ENCODE data around the gene NTM.

NTM gene

DNA sequence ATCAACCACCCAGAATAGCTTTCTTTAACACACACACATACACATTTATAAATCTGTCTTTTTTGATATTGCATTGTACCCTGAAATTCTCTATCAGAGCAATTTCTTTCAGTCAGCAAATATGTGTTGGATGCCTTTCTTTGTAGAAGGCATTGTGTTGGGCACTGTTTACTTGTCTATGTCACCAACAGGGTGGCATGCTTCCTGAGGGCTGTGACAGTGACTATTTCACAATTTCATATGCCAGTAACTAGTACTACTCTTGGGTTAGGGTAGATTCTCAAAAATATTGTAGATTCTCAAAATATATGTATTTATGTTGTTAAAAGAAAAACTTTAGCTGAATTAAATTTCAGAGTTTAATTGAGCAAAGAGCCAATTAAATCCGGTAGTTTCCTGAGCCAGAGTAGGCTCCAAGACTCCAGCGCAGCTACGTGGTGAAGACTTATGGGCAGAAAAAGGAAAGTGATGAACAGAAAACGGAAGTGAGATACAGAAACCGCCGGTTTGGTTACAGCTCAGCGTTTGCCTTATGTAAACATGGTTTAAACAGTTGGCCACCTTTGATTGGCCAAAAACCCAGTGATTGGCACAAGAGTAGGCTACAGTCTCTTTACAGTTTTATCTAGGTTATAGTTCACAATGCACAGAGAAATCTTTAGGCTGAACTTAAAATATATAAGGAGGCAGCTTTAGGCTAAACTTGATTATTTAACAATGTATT, 723.3 kb downstream of the NTM start:
- H3K4me3 ChIP-seq (ENCODE audit: low read depth, low read length): no peak overlapping the region
- TF ChIP-seq, protein P1, sequence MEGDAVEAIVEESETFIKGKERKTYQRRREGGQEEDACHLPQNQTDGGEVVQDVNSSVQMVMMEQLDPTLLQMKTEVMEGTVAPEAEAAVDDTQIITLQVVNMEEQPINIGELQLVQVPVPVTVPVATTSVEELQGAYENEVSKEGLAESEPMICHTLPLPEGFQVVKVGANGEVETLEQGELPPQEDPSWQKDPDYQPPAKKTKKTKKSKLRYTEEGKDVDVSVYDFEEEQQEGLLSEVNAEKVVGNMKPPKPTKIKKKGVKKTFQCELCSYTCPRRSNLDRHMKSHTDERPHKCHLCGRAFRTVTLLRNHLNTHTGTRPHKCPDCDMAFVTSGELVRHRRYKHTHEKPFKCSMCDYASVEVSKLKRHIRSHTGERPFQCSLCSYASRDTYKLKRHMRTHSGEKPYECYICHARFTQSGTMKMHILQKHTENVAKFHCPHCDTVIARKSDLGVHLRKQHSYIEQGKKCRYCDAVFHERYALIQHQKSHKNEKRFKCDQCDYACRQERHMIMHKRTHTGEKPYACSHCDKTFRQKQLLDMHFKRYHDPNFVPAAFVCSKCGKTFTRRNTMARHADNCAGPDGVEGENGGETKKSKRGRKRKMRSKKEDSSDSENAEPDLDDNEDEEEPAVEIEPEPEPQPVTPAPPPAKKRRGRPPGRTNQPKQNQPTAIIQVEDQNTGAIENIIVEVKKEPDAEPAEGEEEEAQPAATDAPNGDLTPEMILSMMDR (IDR thresholded peaks at IDR 0.05; ENCODE audit: borderline replicate concordance, insufficient read depth, low read depth, low read length): no peak

GRCh38 chr11:132094598-132094997, 724.2 kb downstream of the NTM start:
- TF ChIP-seq, protein P1 (IDR thresholded peaks at IDR 0.05; ENCODE audit: borderline replicate concordance, insufficient read depth, low read depth, low read length): no peak
- H3K4me3 ChIP-seq (ENCODE audit: low read depth, low read length): no peak overlapping the region

DNA sequence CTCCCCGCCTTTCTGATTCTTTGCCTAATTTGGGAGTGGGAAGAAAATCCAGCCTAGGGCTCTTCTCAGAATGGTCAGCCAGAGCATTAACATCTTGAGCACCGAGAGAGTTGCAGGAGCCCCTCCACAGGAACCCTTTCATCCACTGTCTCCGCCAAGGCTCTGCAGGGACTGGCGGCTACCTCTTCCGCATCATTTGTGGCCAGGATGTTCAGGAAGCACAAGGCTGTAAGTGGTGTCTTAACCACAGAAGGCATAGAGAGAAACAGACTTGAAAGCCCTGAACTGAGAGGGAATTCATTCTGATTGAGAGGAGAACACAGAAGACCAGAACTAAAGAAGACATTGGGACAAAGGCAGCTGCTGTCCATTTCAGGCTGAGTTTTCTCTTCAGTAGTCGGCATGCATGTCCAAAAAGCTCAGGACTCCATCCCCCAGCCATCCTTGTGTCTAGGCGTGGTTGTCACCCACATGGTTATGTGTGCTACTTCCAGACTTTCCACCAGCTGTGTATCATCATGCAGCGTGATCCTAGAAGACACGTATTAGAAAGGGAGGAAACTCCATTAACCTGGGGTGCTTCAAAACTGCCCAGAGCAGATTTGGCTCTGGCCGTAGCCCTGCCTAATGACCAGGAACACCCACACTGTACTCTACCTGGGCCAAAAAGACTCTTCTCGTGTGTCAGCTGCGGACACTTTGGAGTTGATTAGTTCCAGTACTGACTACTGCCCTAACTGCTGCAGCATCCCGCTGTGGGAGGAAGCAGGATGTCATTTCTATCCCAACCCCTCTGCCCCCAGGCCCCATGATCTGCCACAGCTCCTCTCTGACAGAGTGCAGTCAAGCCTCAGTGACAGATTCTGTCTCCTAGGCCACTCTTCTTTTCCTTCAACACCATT, 725.1 kb downstream of the NTM start:
- H3K4me3 ChIP-seq (ENCODE audit: low read depth, low read length): no peak overlapping the region
- TF ChIP-seq, protein P1 (IDR thresholded peaks at IDR 0.05; ENCODE audit: borderline replicate concordance, insufficient read depth, low read depth, low read length): no peak

DNA sequence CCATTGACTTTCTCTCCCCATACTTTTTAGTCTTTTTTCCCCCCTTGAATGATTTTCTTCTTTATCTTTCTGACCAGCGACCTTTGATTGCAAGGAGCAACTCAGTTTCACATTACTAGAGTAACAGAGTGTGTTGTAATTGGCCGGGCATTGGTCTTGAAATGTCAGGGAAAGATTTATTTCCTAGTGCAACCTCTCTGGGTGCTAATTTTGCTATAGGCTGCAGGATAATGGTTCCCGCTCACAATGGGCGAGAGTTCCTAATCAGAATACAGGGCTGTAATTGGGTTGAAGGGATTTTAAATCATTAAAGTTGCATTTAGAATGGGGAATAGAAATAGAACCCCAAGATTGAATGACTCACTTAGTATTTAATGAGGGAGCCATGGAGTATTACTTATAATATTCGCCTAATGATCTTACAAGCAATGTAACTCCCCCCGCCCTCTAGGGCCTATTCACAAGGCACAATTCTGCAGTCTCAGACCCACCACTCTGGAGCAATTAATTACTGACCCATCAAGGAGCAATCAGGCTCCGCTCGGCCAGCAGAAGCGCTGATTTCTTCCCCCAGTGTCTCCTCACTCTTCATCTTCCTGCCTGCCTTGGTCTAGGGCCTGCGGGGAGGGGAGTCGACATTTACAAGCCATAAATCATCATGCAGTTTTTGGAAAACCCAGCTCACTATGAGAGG, 725.9 kb downstream of the NTM start:
- TF ChIP-seq, protein P1 (IDR thresholded peaks at IDR 0.05; ENCODE audit: borderline replicate concordance, insufficient read depth, low read depth, low read length): no peak
- H3K4me3 ChIP-seq (ENCODE audit: low read depth, low read length): no peak overlapping the region

GRCh38 chr11:132099692-132100091, 729.3 kb downstream of the NTM start:
- H3K4me3 ChIP-seq (ENCODE audit: low read depth, low read length): no peak overlapping the region
- TF ChIP-seq, protein P1 (IDR thresholded peaks at IDR 0.05; ENCODE audit: borderline replicate concordance, insufficient read depth, low read depth, low read length): peak; percentile 82

GRCh38 chr11:132100583-132100982, 730.2 kb downstream of the NTM start:
- no peak overlapping the region for H3K4me3 ChIP-seq (ENCODE audit: low read depth, low read length)
- TF ChIP-seq, protein P1 (IDR thresholded peaks at IDR 0.05; ENCODE audit: borderline replicate concordance, insufficient read depth, low read depth, low read length): no peak

Measured in GM12875 (cell line).